OCI-LY3 (cell line): ENCODE results near the gene C9.

Experiments used
- H2AFZ ChIP-seq: fragments of 200-600, 300-600 bp; shearing (Covaris generic); 2 replicates; pipeline ENCODE4 v1.6.0; 2014; ENCODE audit warnings: antibody characterized with exemption, low read depth, low read length
- H3K27ac ChIP-seq: fragments of 200-600, 300-600 bp; sonication (generic); 2 replicates; pipeline ENCODE4 v1.5.1; 2014; ENCODE audit warnings: mild to moderate bottlenecking, low read length, moderate library complexity, mixed read lengths
- H3K27me3 ChIP-seq: fragments of 200-600, 300-600 bp; sonication (generic); 2 replicates; pipeline ENCODE4 v1.6.1; 2014; ENCODE audit warnings: low read depth, low read length, mixed read lengths
- H3K36me3 ChIP-seq: fragments of 200-600, 300-600 bp; sonication (generic); replicated peaks from 2 replicates; pipeline ENCODE3; 2014; ENCODE audit warnings: low read depth, low read length, mixed read lengths
- H3K4me1 ChIP-seq: fragments of 300-600, 200-600 bp; sonication (generic); 2 replicates; pipeline ENCODE4 v1.6.1; 2014; ENCODE audit warnings: low read length, mixed read lengths
- H3K4me2 ChIP-seq: fragments of 200-600, 300-600 bp; sonication (generic); 2 replicates; pipeline ENCODE4 v1.6.1; 2014; ENCODE audit warnings: low read length, mixed read lengths
- H3K4me3 ChIP-seq: fragments of 300-600, 200-600 bp; sonication (generic); 2 replicates; pipeline ENCODE4 v1.5.1; 2014; ENCODE audit warnings: antibody characterized with exemption, mild to moderate bottlenecking, low read length, moderate library complexity
- H3K79me2 ChIP-seq: fragments of 300-600, 200-600 bp; shearing (Covaris generic); 2 replicates; pipeline ENCODE4 v1.6.1; 2014; ENCODE audit warnings: mild to moderate bottlenecking, low read length, mixed read lengths
- H3K9ac ChIP-seq: fragments of 300-600, 200-600 bp; shearing (Covaris generic); 2 replicates; pipeline ENCODE4 v1.6.0; 2014; ENCODE audit warnings: mild to moderate bottlenecking, low read length, moderate library complexity
- H3K9me3 ChIP-seq: fragments of 200-600, 300-600 bp; shearing (Covaris generic); 2 replicates; pipeline ENCODE4 v1.6.1; 2014; ENCODE audit warnings: low read length, mixed read lengths; ENCODE audit not compliant: insufficient read depth
- H4K20me1 ChIP-seq: fragments of 200-600, 300-600 bp; sonication (generic); 2 replicates; pipeline ENCODE4 v1.6.1; 2016; ENCODE audit warnings: low read length, mixed read lengths; ENCODE audit not compliant: insufficient read depth
- EZH2phosphoT487 ChIP-seq: fragments of 200-600 bp; shearing (Covaris generic); IDR thresholded peaks from 2 replicates; pipeline ENCODE4 v1.6.1; 2018; ENCODE audit warnings: antibody characterized with exemption, mixed run types, low read depth
- TF ChIP-seq, protein P1 (sequence below): fragments of 200-600, 300-600 bp; sonication (generic); IDR thresholded peaks from 2 replicates; pipeline ENCODE4 v1.5.1; 2014; ENCODE audit warnings: antibody characterized with exemption, low read length, low read depth

The C9 gene

DNA sequence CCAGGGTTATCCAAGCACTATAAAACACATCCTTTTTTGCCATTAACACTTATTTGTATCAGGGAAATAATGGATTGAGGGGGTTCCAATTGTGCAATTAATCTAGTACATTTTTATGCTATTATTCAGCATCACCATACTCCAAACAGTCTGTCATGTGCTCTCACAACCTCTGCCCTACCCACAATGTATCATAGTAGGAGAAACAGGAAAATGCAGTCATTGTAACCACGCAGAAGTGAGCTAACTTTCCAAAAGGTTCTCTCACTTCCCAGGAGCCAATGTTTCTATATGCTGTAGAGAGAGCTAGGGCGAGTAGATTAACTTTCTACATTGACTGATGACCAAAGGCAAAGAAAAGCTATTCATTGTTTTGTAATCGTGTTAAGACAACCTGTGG lies 30.7 kb upstream of the C9 start:
- H3K4me1 ChIP-seq = peaks cover 14% of the 10 kb centered on the region
- H3K4me2 ChIP-seq = no peak overlapping the region
- no peak overlapping the region for H2AFZ ChIP-seq
- H3K27me3 ChIP-seq = no peaks in the 10 kb centered on the region
- H3K9me3 ChIP-seq = no peaks in the 10 kb centered on the region
- H4K20me1 ChIP-seq = no peaks in the 10 kb centered on the region
- H3K79me2 ChIP-seq = no peaks in the 10 kb centered on the region
- no peak overlapping the region for H3K4me3 ChIP-seq
- TF ChIP-seq, protein P1, sequence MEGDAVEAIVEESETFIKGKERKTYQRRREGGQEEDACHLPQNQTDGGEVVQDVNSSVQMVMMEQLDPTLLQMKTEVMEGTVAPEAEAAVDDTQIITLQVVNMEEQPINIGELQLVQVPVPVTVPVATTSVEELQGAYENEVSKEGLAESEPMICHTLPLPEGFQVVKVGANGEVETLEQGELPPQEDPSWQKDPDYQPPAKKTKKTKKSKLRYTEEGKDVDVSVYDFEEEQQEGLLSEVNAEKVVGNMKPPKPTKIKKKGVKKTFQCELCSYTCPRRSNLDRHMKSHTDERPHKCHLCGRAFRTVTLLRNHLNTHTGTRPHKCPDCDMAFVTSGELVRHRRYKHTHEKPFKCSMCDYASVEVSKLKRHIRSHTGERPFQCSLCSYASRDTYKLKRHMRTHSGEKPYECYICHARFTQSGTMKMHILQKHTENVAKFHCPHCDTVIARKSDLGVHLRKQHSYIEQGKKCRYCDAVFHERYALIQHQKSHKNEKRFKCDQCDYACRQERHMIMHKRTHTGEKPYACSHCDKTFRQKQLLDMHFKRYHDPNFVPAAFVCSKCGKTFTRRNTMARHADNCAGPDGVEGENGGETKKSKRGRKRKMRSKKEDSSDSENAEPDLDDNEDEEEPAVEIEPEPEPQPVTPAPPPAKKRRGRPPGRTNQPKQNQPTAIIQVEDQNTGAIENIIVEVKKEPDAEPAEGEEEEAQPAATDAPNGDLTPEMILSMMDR = no peak
- no peak for TF ChIP-seq EZH2phosphoT487
- H3K36me3 ChIP-seq = no peaks in the 10 kb centered on the region
- H3K9ac ChIP-seq = no peak overlapping the region
- no peak overlapping the region for H3K27ac ChIP-seq

DNA sequence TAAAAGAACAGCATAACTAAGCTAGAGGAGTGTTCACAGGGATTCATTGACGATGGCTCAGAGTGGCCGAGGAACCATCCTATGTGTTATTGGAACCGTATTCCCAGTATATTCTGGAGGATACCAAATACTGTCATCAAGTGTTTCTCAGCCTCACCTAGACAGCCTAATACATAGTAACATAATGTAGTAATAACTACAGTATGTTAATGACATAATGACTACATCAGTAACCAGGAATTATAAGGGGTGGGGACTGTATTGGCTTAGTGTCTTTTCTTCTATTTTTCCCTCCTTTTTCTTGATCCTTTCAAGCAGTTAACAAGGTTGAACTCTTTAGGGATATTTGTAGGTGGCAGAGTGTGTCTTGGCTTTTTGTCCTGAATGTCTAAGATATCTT lies 26.6 kb upstream of the C9 start:
- H3K4me3 ChIP-seq = no peak overlapping the region
- no peak overlapping the region for H3K9ac ChIP-seq
- H2AFZ ChIP-seq = no peak overlapping the region
- TF ChIP-seq EZH2phosphoT487 = no peak
- TF ChIP-seq, protein P1 = no peak
- H3K27me3 ChIP-seq = no peaks in the 10 kb centered on the region
- no peaks in the 10 kb centered on the region for H4K20me1 ChIP-seq
- H3K4me1 ChIP-seq = no peaks in the 10 kb centered on the region
- H3K79me2 ChIP-seq = no peaks in the 10 kb centered on the region
- no peaks in the 10 kb centered on the region for H3K9me3 ChIP-seq
- no peak overlapping the region for H3K4me2 ChIP-seq
- no peak overlapping the region for H3K27ac ChIP-seq
- H3K36me3 ChIP-seq = no peaks in the 10 kb centered on the region

- TF ChIP-seq EZH2phosphoT487 = no peak
- TF ChIP-seq, protein P1 = no peak
- no peak overlapping the region for H3K27ac ChIP-seq
- H3K9ac ChIP-seq = no peak overlapping the region
- H3K27me3 ChIP-seq = no peaks in the 10 kb centered on the region
- no peaks in the 10 kb centered on the region for H3K9me3 ChIP-seq
- no peaks in the 10 kb centered on the region for H3K79me2 ChIP-seq
- no peak overlapping the region for H3K4me2 ChIP-seq
- H4K20me1 ChIP-seq = no peaks in the 10 kb centered on the region
- no peaks in the 10 kb centered on the region for H3K36me3 ChIP-seq
- no peak overlapping the region for H2AFZ ChIP-seq
- H3K4me1 ChIP-seq = no peaks in the 10 kb centered on the region
- no peak overlapping the region for H3K4me3 ChIP-seq
Observed at GRCh38 chr5:39387293-39387692, 23.0 kb upstream of the C9 start.

- H4K20me1 ChIP-seq = no peaks in the 10 kb centered on the region
- no peak overlapping the region for H3K9ac ChIP-seq
- H3K27ac ChIP-seq = no peak overlapping the region
- no peak overlapping the region for H3K4me2 ChIP-seq
- no peak overlapping the region for H3K4me3 ChIP-seq
- no peaks in the 10 kb centered on the region for H3K79me2 ChIP-seq
- no peaks in the 10 kb centered on the region for H3K27me3 ChIP-seq
- H3K4me1 ChIP-seq = no peaks in the 10 kb centered on the region
- no peak overlapping the region for H2AFZ ChIP-seq
- H3K36me3 ChIP-seq = no peaks in the 10 kb centered on the region
- no peak for TF ChIP-seq EZH2phosphoT487
- TF ChIP-seq, protein P1 = no peak
- no peaks in the 10 kb centered on the region for H3K9me3 ChIP-seq
Observed at GRCh38 chr5:39384271-39384670, 20.0 kb upstream of the C9 start.
